Activated B cell treated with CpG ODN at 0.5 μM for 24 hours (primary cell): ENCODE data around the gene BCAS3. TPM values are rescaled to one million over a fixed set of nuclear protein-coding genes. Genes with fewer than 3 reads are reported as not detected.
"Not testable (repeated sequence)": the region's sequence is repeated elsewhere in the genome, so short reads cannot be mapped to it uniquely, and the experiment has no call there.

Source experiments
- ATAC-seq: fragments of 200-7000 bp; cut with Tn5 transposase; one replicate; pipeline ENCODE4 v1.10.0; 2021; ENCODE audit warnings: low read depth, mild to moderate bottlenecking, moderate library complexity
- CTCF ChIA-PET: fragments of 350-600 bp; sonication (Branson Sonifier 250); formaldehyde crosslinking; loops from one replicate; lab custom pipeline; 2021; ENCODE audit warnings: antibody characterized with exemption; lab: Charles Lee
- POLR2A ChIA-PET: fragments of 350-600 bp; sonication (Branson Sonifier 250); formaldehyde crosslinking; loops from one replicate; lab custom pipeline; 2021; ENCODE audit warnings: antibody characterized with exemption; lab: Charles Lee
- DNase-seq: peaks from one replicate; pipeline ENCODE4 v3.0.0; 2022
- H3K27ac Mint-ChIP-seq: one replicate; pipeline ENCODE4 v1.8.0; 2020; ENCODE audit warnings: mixed read lengths
- H3K27me3 Mint-ChIP-seq: one replicate; pipeline ENCODE4 v1.8.0; 2021; ENCODE audit warnings: mixed read lengths
- H3K36me3 Mint-ChIP-seq: one replicate; pipeline ENCODE4 v1.8.0; 2021; ENCODE audit warnings: low read depth, mixed read lengths
- H3K4me1 Mint-ChIP-seq: one replicate; pipeline ENCODE4 v1.8.0; 2021; ENCODE audit warnings: mixed read lengths
- H3K4me3 Mint-ChIP-seq: one replicate; pipeline ENCODE4 v1.8.0; 2020; ENCODE audit warnings: mild to moderate bottlenecking, mixed read lengths
- H3K9me3 Mint-ChIP-seq: one replicate; pipeline ENCODE4 v1.8.0; 2020; ENCODE audit warnings: mixed read lengths
- intact Hi-C: fragments of 100-400 bp; cut with micrococcal nuclease; formaldehyde crosslinking; loops from one replicate; pipeline ENCODE4 v1.15.1; 2024
- total RNA-seq: library from RNA; stranded (reverse); gene quantifications from 2 replicates; pipeline ENCODE4 v1.2.3, GENCODE V29; 2022
- TF ChIP-seq, protein P1 (sequence below): fragments of 200-600 bp; IDR thresholded peaks from one replicate; pipeline ENCODE4 v1.8.0; 2022; ENCODE audit warnings: antibody characterized with exemption, mild to moderate bottlenecking

Gene BCAS3
- total RNA-seq, 1 donor from 2014 or later = 37.5 TPM

DNA sequence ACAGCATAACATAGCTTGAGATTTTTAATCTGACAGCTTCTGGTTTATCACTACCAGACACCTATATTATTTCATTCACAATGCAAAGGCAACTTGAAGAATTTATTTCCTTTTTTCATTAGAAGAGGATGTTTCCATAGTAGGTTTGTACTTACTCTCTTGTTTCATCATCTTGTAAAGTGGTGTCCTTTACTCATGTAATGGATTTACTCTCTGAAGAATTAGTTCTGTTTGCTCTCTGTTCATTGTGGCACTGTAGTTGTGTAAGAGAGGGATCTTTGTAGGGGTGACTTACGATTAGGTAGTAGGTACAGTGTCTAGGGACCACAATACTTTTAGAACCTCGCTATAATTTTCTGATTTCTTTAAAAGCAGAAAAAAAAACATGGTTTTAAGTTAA is 256.1 kb downstream of the BCAS3 start:
- ATAC-seq (no peak), DNase-seq (no peak)
- Mint-ChIP-seq H3K4me3 (no peak overlapping the region), H3K9me3 (no peaks in the 10 kb centered on the region), H3K27me3 (no peaks in the 10 kb centered on the region), H3K4me1 (no peaks in the 10 kb centered on the region), H3K36me3 (peaks cover 4% of the 10 kb centered on the region), H3K27ac (no peak overlapping the region)
- intact Hi-C loops = no loop called here
- TF ChIP-seq, protein P1, sequence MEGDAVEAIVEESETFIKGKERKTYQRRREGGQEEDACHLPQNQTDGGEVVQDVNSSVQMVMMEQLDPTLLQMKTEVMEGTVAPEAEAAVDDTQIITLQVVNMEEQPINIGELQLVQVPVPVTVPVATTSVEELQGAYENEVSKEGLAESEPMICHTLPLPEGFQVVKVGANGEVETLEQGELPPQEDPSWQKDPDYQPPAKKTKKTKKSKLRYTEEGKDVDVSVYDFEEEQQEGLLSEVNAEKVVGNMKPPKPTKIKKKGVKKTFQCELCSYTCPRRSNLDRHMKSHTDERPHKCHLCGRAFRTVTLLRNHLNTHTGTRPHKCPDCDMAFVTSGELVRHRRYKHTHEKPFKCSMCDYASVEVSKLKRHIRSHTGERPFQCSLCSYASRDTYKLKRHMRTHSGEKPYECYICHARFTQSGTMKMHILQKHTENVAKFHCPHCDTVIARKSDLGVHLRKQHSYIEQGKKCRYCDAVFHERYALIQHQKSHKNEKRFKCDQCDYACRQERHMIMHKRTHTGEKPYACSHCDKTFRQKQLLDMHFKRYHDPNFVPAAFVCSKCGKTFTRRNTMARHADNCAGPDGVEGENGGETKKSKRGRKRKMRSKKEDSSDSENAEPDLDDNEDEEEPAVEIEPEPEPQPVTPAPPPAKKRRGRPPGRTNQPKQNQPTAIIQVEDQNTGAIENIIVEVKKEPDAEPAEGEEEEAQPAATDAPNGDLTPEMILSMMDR = no peak
- ChIA-PET CTCF (no interaction called here), POLR2A (no interaction called here)

DNA sequence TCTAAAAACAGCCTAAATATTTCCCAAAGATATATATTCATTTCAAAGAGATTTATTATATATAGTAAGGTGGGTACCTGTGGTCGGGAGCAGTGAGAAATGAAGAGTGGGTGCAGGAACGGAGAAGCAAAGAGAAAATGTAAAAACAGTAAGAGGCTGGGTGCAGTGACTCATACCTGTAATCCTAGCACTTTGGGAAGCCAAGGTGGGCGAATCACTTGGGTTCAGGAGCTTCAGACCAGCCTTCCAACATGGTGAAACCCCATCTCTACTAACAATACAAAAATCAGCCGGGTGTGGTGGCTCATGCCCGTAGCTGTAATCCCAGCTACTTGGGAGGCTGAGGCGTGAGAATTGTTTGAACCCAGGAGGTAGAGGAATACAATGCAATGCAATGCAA is 257.1 kb downstream of the BCAS3 start:
- Mint-ChIP-seq H3K4me3 (no peak overlapping the region), H3K36me3 (peaks cover 4% of the 10 kb centered on the region)
- intact Hi-C loops = no loop called here

DNA sequence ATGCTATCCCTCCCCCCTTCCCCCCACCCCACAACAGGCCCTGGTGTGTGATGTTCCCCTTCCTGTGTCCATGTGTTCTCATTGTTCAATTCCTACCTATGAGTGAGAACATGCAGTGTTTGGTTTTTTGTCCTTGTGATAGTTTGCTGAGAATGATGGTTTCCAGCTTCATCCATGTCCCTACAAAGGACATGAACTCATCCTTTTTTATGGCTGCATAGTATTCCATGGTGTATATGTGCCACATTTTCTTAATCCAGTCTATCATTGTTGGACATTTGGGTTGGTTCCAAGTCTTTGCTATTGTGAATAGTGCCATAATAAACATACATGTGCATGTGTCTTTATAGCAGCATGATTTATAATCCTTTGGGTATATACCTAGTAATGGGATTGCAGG is 258.3 kb downstream of the BCAS3 start:
- H3K4me1 Mint-ChIP-seq, ATAC-seq, H3K9me3 Mint-ChIP-seq, intact Hi-C loops, H3K4me3 Mint-ChIP-seq, H3K27me3 Mint-ChIP-seq, H3K36me3 Mint-ChIP-seq, POLR2A ChIA-PET, CTCF ChIA-PET, DNase-seq, H3K27ac Mint-ChIP-seq: not testable (repeated sequence)

More for the DNA sequence above, 257.1 kb downstream of the BCAS3 start:
- ATAC-seq = no peak
- no peak for DNase-seq
- POLR2A ChIA-PET = no interaction called here
- CTCF ChIA-PET = no interaction called here
- no peaks in the 10 kb centered on the region for H3K9me3 Mint-ChIP-seq
- no peaks in the 10 kb centered on the region for H3K27me3 Mint-ChIP-seq
- TF ChIP-seq, protein P1 = no peak
- H3K27ac Mint-ChIP-seq = no peak overlapping the region
- no peaks in the 10 kb centered on the region for H3K4me1 Mint-ChIP-seq

- CTCF ChIA-PET = no interaction called here
- TF ChIP-seq, protein P1 = no peak
- Mint-ChIP-seq H3K4me3 (no peak overlapping the region), H3K27ac (no peak overlapping the region), H3K36me3 (peaks cover 4% of the 10 kb centered on the region), H3K27me3 (no peaks in the 10 kb centered on the region), H3K9me3 (no peaks in the 10 kb centered on the region), H3K4me1 (no peaks in the 10 kb centered on the region)
- POLR2A ChIA-PET = interaction anchor here (0.7 kb wide), 1 partner anchor 168 kb away, joined by 3 read pairs; no protein-coding TSS in a partner anchor
- ATAC-seq = no peak
- intact Hi-C loops = no loop called here
- DNase-seq = no peak
These were observed 261.7 kb downstream of the BCAS3 start for GRCh38 chr17:60939318-60939717.

DNA sequence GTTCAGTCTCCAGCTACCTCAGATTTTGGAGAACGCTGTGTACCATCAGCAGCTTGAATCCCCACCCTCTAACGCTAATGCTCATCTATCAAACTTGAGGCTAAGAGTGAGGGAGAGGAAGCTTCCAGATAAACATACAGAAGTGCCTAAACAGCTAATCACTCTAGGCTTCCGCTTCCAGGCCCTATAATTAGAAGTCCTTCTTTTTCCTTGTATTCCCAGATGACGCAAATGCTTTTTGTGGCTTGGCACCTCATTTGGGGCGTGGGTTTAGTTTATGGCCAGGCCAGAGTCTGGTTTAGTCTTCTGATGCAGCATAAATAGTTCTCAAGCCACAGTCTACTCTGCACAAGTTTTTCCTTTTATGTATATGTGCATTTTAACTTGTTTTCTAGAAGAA is 263.4 kb downstream of the BCAS3 start:
- ChIA-PET POLR2A (no interaction called here), CTCF (no interaction called here)
- H3K27ac Mint-ChIP-seq = no peak overlapping the region
- intact Hi-C loops = no loop called here
- H3K9me3 Mint-ChIP-seq = no peaks in the 10 kb centered on the region
- ATAC-seq (no peak), DNase-seq (no peak)
- H3K4me3 Mint-ChIP-seq = no peak overlapping the region
- H3K27me3 Mint-ChIP-seq = no peaks in the 10 kb centered on the region
- peaks cover 4% of the 10 kb centered on the region for H3K36me3 Mint-ChIP-seq
- TF ChIP-seq, protein P1 = no peak
- H3K4me1 Mint-ChIP-seq = no peaks in the 10 kb centered on the region

DNA sequence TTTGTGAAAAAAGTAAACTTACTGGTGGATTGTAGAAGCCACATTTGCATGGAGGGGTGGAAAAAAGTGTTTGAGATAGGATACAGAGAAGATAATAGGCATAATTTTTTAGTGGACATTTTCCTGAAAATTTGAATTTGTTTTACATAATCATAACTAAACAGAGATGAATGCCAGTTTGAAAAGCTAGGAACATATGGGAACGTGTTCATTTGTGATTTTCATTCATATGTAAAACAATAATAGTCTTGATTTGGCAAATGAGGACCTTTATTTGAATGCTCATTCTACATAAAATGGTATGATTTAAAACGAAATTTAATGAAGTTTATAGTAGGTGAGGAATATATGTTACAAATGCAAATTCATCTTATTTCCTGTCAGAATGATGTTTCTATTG is 263.9 kb downstream of the BCAS3 start:
- DNase-seq (no peak), ATAC-seq (no peak)
- Mint-ChIP-seq H3K4me1 (no peaks in the 10 kb centered on the region), H3K27me3 (no peaks in the 10 kb centered on the region), H3K36me3 (peaks cover 4% of the 10 kb centered on the region), H3K9me3 (no peaks in the 10 kb centered on the region), H3K27ac (no peak overlapping the region), H3K4me3 (no peak overlapping the region)
- ChIA-PET POLR2A (no interaction called here), CTCF (no interaction called here)
- intact Hi-C loops = no loop called here
- TF ChIP-seq, protein P1 = no peak
